NCI-H2227 (cell line): ENCODE measurements around the gene PRPSAP2.

Experiments used
- DNase-seq: peaks from one replicate; lab custom pipeline; 2025; ENCODE audit not compliant: unreplicated experiment; lab: John Stamatoyannopoulos, UW

The PRPSAP2 gene

DNA sequence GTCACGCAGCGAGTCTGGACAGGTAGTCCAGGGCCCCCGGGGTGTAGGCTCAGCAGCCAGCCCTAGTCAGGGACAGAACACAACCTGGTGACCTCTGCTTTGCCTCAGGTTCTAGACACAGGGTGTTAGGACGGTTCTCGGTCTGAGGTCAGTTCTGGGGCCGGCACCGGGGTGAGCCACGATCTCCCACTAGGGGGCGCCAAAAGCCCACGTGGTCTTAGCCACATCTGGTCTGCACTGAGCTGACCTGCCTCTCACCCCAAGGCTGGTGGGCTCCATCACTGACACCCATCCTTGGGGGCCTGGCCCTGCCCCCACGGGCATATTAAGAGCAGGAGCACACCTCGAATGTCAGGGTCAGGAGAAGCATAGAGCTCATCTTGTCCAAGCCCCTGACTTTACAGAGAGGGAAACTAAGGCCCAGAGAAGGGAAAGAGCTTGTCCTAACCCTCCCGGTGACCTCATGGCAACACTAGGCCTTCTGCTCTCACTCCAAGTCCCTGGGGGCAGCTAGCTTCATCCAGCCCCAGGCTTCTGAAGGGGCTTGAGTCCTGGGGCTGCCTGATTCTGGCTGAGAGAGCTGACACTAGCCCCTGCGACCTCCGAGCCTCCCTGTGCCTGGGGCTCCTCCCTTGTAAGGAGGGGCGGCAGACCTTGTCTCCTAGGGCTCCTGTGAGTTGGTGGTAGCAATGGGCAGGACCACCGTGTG lies 103.0 kb downstream of the PRPSAP2 start:
- peak; percentile 13 for DNase-seq

DNA sequence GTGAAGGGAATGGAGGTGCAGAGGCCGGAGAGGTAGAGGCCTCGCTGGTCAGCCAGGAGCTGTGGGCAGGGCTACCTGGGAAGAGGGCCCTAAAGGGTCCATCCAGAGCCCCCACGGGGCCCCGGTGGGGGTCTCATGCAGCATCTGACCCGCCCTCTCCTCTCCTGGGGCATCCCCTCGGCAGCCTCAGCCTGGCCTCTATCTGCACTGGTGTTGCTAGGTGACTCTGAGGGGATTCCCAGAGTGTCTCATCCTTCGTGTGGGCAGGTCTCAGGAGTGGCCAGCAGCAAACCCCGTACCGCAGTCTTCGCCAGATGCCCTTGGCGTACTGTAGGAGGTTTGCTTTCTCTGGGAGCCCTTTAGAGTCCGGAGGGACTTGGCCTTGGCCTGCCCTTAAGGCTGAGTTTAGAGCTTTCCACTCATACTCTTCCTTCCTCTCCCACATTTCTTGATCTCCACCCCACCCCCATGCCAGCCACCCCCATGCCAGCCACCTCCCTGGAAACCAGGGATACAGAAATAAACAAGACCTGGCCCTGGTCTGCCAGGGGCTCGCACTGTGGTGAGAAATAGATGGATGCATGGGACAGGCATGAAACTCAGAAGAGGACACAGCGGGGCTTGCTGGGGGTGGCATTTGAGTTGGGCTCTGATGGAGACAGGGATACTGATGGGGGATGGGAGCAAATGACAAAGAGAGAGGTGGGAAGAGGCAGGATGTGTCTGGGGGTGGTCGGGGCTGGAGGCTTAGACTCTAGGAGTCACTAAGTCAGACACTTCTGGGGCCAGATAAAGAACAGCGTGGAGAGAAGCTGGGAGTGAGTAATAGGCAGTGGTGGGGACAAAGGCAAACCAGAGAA lies 103.9 kb downstream of the PRPSAP2 start:
- DNase-seq, result no peak

DNA sequence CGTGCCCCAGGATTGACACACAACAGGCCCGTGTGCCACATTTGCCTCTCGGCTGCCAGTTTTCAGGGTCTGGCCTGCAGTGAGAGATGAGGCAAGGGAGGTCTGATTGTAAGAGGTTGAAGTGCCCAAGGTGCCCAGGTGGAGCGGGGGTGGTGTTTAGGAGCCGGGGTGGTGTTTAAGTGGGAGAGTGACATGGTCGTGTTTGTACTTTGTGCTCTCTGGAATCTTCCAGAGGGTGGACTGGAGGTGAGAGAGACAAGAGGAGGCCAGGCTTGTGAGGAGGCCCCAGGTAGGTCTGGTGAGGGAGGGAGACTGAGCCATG lies 104.5 kb downstream of the PRPSAP2 start:
- DNase-seq, result no peak

DNA sequence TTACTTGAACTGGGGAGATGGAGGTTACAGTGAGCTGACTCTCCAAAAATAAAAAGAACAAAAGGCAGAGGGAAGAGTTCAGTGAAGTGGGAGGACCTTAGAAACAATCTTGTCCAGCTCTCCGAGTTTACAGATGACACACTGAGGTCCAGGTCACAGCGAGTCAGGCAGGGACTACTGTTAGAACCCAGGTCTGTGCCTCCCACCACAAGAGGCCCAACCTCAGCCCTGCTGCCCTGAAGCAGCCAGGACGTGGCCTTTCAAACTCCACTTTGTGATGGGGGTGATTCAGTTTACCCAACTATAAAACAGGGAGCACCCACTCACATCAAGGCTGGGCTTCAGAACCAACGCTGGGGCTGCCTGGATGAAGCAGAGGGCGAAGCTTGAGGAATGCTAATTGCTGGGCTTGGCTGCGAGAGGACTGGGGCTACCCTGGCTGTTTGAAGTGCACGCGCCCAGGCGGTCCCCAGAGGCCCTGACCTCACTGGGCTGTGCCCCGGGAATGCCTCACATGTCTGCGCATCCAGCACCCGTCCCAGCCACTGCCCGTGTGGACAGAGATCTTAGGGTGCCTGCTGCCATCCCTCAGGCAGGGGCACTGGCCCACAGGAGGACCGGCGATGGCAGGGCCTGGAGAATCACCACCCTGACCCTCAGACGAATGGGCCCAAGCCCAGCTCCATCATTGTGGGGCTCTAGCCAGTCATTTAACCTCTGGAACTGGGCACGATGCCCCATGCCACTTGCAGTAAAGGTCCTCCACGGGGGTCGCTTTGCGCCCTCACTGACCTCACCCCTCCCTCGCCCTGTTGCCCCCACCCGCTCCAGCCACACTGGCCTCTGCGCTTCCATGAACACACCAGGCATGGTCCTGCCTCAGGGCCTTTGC lies 105.4 kb downstream of the PRPSAP2 start:
- DNase-seq, result no peak

DNA sequence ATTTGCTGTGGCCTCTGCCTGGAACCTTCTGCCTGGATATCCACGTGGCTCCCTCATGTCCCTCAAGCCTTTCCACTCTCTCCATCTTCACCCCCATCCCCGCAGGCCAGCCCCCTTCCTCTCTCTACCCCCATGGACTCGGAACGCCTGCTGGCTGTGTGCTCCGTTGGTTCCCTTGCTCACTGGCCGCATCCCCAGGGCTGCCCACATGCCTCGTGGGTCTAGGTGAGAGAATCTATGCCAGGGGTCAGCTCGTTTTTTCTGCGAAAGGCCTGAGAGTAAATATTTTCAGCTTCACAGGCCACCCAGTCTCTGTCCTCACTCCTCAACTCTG lies 106.1 kb downstream of the PRPSAP2 start:
- no peak for DNase-seq

DNA sequence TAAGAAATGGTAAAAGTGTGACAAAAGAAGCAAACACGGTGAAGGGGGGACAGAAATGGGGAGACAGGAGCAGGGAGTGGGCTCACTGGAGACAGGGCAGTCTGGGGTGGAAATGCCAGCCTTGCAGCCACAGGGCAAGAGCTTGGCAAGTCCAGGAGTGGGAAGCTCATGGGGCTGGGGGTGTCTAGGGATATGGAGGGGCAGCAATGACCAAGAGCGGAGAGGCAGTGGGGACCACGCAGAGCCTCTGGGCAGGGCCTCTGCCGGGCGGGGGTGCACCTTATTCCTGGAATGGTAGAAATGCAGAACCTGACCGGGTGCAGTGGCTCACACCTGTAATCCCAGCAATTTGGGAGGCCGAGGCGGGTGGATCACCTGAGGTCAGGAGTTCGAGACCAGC lies 106.6 kb downstream of the PRPSAP2 start:
- DNase-seq, result no peak

DNA sequence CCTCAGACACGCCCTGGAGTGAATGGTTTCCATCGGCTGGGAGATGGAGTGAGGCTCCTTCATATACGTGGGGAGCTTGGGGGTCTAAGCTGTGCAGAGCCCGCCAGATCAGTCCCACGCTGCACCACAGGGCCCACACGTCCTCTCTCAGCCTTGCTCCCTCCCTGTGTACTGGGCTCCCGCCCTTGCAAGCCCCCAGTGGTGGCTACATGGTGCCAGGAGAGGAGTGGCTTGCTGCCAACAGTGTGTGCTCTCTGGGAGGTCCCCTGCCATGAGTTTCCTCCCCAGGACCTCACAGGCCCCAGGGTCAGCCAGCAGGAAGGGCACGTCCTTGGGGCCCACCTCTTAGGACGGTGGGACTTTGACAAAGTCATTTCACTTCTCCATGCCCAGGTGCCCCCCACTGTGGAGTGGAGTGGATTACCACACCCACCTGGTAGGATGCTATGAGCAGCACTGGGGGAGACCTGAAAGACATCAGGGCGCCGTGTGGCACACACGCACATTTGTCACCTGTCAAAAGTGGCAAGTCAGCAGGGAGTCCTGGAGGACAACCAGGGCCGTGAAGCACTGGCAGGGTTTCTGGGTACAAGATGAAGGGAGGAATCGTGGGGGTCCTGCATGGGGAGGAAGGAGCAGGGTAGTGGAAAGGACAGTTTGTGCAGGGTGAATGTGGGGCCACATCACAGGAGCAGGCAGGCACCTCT lies 107.8 kb downstream of the PRPSAP2 start:
- no peak for DNase-seq

DNA sequence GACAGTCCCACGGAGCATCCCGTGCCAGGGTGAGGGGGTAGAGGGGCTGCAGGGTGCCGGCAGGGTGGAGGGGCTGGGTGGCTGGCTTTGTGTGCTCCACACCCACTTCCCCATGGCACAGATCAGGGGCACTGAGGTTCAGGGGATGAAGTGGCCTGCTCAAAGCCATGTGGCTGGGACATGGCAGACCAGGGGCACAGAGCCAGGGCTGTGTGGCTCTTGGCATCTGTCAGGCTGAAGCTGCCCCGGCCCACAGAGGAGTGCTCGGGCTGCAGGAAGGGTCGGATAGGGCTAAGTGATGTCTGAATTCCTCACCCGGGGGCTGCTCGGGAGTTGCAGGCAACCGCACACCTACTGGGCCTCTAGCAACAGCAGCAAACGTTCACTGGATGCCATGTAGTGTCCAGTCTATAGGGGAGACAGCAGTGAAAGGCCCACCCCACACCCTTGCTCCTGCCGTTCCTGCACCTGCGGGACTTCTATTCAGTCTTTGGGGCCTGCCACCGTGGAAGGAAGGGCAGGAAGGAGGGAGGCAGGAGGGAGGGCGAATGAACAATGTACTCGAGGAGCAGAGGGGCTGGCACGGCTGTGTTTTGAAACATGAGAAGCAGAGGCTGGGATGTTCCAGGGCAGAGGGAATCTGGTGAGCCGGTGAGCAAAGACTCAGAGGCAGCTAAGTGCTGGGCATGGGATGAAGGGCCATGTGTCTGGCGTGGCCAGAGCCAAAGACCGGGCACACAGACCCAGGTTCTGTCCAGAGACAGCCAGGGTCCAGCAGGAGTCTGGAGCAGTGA lies 109.1 kb downstream of the PRPSAP2 start:
- no peak for DNase-seq

DNA sequence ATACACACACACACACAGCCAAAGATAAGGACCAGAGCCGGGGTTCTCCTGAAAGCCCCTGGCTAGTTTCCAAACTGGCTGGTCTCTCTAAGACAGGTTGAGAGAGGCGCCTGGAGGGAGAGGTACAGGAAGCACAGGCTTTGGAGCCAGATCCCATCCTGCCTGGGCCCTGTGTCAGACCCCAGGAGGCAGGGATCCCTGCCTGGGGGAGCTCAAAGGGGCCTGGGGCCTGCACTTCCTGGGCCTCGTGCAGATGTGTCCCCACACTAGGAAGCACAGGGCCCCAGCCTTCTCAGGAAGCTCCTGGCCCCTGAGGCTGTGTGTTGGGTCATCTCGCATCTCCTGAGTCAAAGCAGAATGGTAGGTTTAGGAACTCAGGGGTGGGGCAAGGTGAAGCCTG lies 110.0 kb downstream of the PRPSAP2 start:
- DNase-seq, result no peak

DNA sequence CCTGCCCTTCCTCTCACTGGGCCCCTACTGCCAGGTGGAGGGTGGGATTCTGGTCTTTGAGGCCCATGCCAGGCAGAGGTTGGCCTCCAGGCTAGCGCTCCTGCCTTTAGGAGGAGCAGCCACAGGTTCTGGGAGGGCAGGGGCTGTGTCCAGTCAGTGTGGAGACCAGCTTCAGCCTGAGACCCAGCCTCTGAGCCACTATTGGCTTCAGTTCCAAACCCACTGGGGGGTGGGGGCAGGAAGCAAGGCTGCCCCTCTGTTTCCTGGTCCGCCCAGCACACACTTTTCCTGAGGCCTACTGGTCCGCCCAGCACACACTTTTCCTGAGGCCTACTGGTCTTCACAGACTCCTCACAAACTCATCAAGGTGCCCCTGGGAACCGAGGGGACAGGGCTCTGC lies 110.4 kb downstream of the PRPSAP2 start:
- no peak for DNase-seq

DNA sequence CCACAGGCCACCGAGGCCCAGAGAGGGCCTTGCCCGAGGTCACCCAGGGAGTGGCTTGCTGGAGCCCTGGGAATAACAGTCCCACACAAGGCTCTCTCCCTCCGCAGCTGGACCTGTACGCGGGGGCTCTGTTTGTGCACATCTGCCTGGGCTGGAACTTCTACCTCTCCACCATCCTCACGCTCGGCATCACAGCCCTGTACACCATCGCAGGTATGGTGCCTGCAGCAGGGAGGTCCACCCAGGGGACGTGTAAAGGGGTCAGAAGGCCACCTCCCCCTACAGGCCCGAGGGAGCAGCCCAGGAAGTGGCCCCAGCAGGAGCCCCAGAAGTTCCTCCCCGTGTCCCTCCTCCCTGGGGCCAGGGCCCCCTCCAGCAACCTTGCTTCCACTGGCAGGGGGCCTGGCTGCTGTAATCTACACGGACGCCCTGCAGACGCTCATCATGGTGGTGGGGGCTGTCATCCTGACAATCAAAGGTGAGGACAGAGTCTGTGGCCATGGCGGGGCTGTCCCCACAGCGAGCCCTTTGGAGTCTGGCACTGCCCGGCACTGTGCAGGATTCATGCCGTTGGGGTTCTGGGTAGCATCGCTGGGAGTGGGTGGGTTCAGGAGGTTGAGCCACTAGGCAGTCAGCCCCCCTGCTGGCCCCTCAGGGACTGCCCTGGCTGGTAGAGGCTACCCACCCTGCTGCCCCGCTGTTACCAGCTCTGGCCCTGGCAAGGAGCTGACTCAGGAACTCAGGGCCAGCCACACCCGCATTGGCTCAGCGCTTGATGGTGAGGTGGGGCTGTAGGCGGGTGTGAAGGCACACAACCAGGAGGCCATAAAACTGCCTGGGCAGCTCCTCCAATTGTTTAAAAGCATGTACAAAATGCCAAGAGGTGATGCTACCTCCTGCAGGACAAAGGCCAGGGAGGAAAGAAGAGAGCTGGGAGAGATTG lies 111.3 kb downstream of the PRPSAP2 start:
- DNase-seq, result no peak

DNA sequence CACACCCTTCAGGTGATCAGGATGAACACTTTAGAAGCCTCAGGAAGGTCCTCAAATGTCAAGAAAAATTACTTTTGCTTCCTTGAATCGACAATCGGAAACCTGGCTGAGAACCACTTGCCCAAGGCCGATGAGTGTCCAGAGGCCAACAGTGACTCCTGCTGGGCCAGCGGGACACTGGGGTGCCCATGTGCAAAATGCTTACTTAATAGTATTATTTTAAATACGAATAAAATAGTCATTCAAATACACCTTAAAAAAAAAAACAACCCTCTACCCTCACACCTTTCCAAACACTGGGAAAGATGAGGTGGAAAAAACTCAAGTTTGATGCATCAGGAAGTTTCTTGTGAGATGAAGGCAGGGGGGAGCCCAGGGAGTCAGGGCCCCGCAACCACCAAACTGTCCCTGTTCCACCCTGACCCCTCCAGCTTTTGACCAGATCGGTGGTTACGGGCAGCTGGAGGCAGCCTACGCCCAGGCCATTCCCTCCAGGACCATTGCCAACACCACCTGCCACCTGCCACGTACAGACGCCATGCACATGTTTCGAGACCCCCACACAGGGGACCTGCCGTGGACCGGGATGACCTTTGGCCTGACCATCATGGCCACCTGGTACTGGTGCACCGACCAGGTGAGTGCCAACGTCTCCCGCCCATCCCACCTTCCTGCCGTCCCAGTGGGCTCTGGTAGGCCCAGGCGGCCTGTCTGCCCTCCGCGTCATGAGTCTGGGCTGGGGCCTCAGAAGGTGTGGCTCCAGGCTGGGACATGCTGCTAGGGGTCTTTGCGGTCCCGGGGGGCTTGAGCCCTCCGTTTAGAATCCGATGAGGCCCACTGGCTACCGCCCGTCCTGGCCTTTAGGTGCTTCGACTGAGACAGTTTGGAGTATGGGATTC lies 112.9 kb downstream of the PRPSAP2 start:
- DNase-seq, result no peak

DNA sequence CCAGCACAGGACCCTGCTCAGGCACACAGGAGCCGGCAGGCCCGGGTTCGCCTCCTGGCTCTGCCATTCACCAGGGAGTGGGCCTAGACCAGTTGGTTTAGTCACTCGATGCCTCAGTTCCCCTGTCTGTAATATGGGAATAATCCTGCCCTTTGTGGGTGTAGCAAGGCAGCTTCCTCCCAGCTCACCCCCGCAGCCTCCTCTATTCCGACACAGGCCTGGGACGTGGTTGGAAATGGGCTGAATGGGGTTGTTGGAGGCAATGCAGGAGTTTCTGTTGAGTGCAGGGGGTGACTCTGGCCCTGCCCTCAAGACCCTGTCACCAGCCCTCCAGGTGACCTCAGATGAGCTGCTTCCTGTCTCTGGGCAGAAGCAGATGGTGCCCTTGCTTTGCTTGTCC lies 113.9 kb downstream of the PRPSAP2 start:
- no peak for DNase-seq

DNA sequence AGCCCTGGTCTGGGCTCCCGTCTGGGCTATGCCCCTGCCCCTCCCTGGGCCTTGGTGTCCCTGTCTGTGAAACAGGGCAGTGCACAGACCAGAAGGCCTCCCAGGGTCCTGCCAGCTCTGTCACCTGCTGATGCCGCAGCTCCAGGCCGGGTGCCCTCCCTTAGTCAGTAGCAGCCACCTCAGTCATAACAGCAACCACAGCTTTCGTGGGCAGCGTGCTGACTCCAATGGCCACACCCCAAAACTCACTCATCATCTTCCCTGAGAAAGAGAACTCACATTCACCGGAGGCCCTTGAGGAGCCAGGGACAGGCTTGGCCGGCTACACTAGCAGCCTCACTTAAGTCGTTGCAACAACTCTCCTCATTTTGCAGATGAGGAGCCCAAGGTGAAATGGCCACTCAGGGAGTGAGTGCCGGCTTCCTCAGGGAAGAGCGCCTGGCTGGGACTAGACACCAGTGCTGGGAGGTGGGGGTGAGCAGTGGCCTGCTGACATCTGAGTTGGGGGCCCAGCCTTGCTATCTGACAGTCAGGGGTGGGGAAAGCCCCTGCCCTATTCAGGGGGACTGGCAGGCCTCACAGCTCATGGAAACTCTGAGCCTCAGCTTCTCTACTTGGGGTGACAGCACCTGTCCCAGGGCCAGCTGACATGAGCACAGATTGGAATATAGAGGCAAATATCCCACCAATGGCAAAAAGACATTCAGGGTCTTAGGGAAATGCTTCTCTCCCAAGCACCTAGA lies 116.6 kb downstream of the PRPSAP2 start:
- no peak for DNase-seq

DNA sequence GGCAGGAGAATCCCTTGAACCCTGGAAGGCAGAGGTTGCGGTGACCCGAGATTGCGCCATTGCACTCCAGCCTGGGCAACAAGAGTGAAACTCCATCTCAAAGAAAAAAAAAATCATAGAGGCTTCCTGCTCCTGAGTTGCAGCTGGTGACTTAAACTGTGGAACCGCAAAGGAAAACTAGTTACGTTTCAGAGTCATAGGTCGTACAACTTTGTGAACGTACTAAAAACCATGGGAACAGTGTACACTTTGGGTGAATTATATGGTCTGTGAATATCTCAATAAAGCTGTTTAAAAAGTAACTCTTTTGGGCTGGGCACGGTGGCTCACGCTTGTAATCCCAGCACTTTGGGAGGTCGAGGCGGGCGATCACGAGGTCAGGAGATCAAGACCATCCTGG lies 117.7 kb downstream of the PRPSAP2 start:
- no peak for DNase-seq

DNA sequence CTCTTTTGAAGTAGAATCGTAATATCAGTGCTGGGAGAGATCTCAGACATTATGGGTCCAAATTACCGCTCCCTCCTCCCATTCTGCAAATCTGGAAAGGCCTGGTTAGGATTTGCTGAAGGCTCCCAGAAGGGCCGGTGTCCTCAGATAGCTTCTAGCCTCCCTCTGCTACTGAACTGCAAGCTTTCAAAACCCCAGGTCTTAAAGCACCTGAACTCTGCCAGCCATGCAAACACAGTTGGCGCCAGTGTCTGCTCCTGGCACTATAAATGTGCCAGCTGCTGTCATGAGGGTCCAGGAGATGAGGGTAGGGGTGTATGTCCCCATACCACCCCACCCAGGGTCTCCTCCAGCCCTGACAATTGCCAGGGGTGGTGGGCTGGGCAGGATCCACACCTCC lies 118.3 kb downstream of the PRPSAP2 start:
- DNase-seq, result no peak

DNA sequence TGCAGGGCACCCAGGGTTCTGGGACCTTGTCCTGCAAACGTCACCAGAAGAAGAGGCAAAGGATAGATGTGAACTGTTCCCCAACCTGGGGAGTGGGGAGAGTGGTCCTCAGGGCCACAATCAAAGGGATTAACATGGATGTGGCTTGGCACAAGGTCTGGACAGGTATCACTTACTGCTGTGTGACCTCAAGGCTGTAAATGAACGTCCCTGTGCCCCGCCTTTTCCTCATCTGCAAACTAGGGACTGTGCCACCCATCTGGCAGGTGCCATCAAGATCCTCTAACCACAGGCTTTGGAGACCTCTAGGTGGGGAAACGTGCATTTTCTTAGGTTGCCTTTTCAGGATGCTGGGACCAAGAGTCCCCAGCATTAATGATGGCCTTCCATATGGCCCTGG lies 119.1 kb downstream of the PRPSAP2 start:
- no peak for DNase-seq

DNA sequence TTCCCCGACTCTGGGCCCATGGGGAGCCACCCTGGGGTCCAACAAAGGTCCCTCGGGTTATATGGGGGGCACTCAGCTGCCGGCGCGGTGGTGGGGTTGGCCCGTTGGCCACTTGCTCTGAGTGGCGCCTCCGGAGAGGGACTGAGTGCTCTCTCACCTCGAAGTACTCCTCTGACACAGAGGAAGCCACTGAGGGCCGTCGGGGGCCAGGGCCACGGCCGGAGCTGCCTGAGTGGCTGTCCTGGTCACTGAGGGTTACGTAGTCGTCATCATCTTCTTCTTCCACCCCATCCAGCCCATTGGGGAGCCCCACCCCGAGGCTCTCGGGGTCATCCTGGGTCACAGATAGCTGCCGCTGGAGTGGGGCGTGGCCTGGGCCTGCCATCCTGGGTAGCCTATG lies 119.7 kb downstream of the PRPSAP2 start:
- DNase-seq, result no peak
